HG02981 (cell line): ENCODE data around the gene KLF17.

Experiments
- ATAC-seq: cut with Tn5 transposase; IDR thresholded peaks from one replicate; pipeline ENCODE4 v1.9.1; 2021; ENCODE audit warnings: mild to moderate bottlenecking, moderate library complexity; ENCODE audit not compliant: unreplicated experiment

KLF17 gene

DNA sequence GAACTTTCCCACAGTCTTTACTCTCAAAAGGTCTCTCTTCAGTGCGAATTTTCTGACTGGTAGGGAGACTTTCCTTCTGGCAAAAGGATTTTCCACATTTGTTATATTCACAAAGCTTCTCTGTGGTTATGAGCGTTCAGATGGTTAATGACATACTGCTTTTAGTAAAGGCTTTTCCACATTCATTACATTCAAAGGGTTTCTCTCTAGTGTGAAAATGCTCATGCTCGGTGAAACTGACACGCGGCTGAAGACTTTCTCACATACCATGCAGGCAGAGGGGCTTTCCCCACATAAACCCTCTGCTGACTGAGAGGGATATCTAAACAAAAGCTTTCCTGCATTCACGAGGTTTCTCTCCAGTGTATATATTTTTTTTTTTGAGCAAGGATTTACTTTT lies 32.7 kb downstream of the KLF17 start:
- no peak for ATAC-seq

GRCh38 chr1:44151808-44152207 lies 33.2 kb downstream of the KLF17 start:
- no peak for ATAC-seq

GRCh38 chr1:44152692-44153091 lies 34.1 kb downstream of the KLF17 start:
- ATAC-seq = no peak

- ATAC-seq = no peak
Measured at GRCh38 chr1:44154049-44154448, 35.4 kb downstream of the KLF17 start.

- ATAC-seq = no peak
Measured at GRCh38 chr1:44157903-44158302, 39.3 kb downstream of the KLF17 start.

DNA sequence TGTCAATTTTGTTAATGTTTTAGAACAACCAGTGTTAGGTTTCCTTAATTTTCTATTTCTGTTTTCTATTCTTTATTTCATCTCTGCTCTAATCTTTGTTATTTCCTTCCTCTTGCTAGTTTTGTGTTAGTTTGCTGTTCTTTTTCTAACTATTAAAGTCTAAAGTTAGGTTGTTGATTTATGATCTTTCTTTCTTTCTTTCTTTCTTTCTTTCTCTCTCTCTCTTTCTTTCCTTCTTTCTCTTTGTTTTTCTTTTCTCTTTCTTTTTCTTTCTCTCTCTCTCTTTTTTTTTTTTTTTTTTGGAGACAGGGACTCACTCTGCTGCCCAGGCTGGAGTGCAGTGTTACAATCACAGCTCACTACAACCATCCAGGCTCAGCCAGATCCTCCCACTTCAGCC lies 40.2 kb downstream of the KLF17 start:
- no peak for ATAC-seq

DNA sequence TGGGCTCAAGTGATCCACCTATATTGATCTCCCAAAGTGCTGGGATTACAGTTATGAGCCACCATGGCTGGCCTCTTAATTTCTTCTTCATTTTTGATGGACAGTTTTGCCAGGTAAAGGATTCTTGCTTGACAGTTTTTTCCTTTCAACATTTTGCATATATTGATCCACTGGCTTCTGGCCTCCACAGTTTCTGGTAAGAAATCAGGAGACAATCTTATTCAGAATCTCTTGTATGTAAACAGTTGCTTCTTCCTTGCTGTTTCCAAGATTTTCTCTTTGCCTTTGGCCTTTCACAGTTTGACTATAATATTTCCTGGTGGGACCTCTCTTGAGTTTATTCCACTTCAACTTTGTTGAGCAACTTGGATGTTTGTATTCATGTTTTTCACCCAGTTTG lies 42.9 kb downstream of the KLF17 start:
- ATAC-seq = no peak

- ATAC-seq = no peak
Measured at GRCh38 chr1:44168520-44169098, 50.0 kb downstream of the KLF17 start.

DNA sequence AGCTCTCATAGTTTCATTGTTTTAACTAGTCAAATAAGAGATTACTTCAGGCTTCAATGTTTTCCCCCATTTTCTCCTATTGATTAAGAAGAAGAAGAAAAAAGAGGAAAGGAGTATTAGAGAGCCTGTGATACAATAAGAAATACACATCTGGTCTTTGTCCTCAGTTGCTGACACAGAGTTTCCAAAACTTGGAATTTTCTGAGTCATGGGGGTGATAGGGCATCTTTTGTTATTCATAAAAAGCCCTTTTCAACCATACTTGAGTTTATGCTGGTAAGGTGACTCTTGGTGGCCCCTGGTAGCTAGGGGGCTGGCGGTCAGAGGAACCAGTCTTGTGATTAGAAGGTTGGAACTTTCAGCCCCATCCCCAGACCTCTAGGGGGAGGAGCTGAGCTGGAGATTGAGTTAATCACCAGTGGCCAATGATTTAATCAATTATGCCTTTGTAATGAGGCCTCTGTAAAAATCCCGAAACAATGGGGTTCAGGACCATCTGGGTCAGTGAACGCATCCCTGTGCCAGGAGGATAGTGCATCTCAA lies 51.7 kb downstream of the KLF17 start:
- ATAC-seq = no peak

DNA sequence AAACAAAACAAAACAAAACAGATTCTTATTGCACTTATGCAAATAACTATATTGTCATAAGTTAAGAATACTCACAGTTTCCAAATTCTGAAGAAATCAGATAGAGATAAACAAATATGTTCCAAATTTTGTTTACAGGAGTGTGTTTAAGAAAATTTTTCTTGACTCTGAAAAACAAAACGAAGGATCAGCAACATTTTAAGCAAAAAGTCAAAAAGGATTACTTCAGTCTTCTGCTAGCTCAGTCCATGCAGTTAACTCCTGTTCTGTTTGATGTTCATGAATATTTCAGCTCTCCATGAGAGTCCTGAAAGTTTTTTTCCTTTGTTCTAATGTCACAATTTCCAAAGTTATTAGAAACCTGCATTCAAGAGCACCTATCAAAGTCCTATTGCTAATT lies 56.0 kb downstream of the KLF17 start:
- ATAC-seq = no peak
